ENCODE results near the gene PBX3. TPM values are rescaled to one million over a fixed set of nuclear protein-coding genes. Genes with fewer than 3 reads are reported as not detected.

PBX3 gene
- total RNA-seq, 2 donors from 2014 or later = 71.1 to 91.5 TPM

DNA sequence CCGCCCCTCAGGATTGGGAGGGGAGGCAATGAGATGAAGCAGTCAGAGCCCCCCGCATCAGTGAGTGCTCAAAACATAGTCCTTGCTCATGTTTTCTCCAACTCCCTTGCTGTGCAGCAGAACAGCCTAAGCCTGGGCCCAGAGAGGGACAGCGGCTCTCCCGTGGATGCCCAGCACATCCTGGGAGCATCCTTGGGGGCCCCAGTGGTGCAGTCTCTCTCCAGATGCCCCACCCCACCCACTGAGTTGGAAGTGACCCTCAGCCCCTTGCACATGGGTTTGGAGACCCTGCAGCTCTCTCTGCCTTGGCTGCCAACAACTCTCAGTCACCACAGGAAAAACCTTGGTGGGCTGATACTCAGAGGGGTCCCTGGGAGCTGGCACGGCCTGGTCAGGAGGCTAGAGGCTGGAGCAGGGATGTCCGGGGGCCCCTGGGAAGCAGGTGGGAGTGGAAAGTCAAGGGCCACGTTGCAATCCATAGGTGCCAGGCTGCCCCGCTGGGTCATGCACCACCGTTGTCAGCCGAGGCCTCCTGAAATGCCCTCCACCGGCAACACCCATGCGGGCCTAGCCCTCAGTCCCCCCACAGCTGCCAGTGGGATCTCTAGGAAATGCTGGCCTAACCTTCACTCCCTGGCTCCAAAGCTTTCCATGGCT, 242.5 kb downstream of the PBX3 start:
- TF ChIP-seq, protein P1, sequence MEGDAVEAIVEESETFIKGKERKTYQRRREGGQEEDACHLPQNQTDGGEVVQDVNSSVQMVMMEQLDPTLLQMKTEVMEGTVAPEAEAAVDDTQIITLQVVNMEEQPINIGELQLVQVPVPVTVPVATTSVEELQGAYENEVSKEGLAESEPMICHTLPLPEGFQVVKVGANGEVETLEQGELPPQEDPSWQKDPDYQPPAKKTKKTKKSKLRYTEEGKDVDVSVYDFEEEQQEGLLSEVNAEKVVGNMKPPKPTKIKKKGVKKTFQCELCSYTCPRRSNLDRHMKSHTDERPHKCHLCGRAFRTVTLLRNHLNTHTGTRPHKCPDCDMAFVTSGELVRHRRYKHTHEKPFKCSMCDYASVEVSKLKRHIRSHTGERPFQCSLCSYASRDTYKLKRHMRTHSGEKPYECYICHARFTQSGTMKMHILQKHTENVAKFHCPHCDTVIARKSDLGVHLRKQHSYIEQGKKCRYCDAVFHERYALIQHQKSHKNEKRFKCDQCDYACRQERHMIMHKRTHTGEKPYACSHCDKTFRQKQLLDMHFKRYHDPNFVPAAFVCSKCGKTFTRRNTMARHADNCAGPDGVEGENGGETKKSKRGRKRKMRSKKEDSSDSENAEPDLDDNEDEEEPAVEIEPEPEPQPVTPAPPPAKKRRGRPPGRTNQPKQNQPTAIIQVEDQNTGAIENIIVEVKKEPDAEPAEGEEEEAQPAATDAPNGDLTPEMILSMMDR (IDR thresholded peaks at IDR 0.05) = no peak
- no peak for DNase-seq (ENCODE audit: low spot score)

DNA sequence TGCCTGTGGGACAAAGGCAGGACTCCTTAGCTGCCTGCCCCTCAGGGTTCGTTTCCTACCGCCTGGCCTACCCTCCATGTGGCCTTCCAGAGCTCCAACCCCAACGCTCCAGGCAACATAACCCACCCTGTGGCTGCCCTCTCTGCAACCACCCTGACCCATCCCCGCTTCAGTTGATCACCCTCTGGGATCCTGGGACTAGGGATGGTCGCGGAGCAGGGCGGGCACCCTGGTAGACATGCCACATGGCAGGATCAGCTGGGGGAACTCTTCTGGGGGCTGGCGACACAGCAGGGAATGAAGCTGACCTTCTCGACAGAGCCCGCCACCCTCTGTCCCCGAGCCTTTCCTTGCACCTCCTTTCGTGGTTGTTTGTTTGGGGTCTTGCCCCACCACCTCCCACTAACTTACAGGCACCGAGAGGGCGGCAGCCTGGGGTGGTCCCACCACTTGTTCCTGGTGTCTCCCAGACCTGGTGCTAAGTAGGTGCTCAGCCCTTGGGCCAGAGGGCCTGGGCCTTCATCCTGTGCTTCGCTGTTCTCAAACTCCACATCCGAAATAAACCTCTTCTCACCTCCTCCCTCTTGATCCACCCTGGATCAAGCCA, 243.1 kb downstream of the PBX3 start:
- TF ChIP-seq, protein P1 (IDR thresholded peaks at IDR 0.05) = no peak
- no peak for DNase-seq (ENCODE audit: low spot score)
- no peak overlapping the region for H3K27ac ChIP-seq
- H3K27me3 ChIP-seq = no peaks in the 10 kb centered on the region
- no peak overlapping the region for H3K4me3 ChIP-seq
- no peaks in the 10 kb centered on the region for H3K36me3 ChIP-seq
- H3K4me1 ChIP-seq = no peaks in the 10 kb centered on the region
- H3K9me3 ChIP-seq = no peaks in the 10 kb centered on the region

More for the DNA sequence above, 242.5 kb downstream of the PBX3 start:
- Histone ChIP-seq H3K27ac (no peak overlapping the region), H3K4me1 (no peaks in the 10 kb centered on the region), H3K9me3 (no peaks in the 10 kb centered on the region), H3K27me3 (no peaks in the 10 kb centered on the region), H3K4me3 (no peak overlapping the region), H3K36me3 (no peaks in the 10 kb centered on the region)

DNA sequence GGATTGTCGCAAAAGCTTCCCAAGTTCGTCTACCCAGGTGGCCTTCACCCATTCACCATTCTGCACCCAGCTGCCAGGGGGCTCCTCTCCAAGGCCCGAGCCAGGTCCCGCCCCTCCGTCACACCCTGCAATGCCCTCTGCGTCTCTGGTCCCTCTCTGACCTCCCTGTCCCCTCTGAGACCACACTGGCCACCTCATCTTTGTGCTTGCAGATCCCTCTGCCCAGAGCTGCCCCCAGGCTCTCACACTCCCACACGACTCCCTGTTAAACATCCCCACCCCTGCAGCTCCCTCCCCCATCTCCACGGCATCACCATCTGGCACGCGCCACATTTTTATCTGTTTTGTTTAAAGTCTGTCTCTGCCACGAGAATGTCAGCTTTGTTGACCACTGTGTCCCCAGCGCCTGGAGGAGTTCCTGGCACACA, 243.6 kb downstream of the PBX3 start:
- Histone ChIP-seq H3K36me3 (no peaks in the 10 kb centered on the region), H3K27me3 (no peaks in the 10 kb centered on the region), H3K4me1 (no peaks in the 10 kb centered on the region), H3K27ac (no peak overlapping the region), H3K4me3 (no peak overlapping the region), H3K9me3 (no peaks in the 10 kb centered on the region)
- DNase-seq (ENCODE audit: low spot score) = no peak
- TF ChIP-seq, protein P1 (IDR thresholded peaks at IDR 0.05) = no peak

DNA sequence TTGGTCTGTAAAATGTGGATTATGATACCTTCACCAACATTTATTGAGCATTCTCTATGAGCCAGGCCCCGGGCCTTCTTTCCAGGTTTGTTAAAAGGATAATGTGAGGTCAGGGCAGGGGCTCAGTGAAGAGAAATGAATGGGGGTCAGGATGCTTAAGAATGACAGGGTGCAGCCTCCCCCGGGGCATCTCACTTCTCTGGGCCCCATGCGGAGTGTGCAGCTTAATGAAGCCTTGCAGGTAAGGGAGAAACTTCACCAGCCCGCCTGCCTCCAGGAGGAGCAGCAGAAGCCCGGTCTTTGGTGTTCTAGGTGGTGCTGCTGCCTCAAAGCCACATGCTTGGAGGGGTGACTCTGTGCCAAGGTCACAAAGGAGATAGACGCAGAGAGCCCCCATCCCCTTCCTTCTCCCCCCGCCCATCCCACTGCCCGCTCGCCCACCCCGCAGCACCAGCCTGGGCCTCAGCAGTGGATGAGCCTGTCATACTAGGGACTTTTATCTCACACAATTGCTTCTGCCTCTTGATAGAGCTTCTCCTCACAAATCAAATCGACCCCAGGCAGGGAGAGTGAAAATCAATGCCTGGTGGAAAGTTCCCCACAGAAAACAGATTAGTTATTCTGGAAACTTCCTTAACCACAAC, 244.8 kb downstream of the PBX3 start:
- Histone ChIP-seq H3K4me3 (no peak overlapping the region), H3K4me1 (no peaks in the 10 kb centered on the region), H3K27ac (no peak overlapping the region), H3K27me3 (no peaks in the 10 kb centered on the region), H3K36me3 (no peaks in the 10 kb centered on the region), H3K9me3 (no peaks in the 10 kb centered on the region)
- DNase-seq (ENCODE audit: low spot score) = no peak
- TF ChIP-seq, protein P1 (IDR thresholded peaks at IDR 0.05) = no peak

DNA sequence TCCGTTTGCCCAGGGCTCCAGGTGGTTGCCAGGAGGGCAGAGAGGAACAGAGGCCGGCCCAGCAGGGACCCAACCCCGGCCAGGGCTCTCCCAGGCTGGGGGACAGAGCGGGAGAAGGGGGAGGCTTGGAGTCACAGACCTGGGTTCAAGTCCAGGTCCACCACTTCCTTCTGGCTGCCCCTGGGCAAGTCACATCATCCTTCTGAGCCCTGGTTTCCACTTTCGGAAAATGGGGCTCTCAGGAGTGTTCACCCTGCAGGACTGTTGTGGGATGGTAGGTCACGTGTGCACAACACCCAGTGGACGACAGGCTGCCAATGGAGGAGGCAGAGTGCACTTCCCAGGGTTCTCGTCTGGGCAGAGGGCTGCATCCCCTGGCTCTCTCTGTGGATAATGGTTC, 245.4 kb downstream of the PBX3 start:
- no peak overlapping the region for H3K4me3 ChIP-seq
- no peak for DNase-seq (ENCODE audit: low spot score)
- no peak overlapping the region for H3K27ac ChIP-seq
- H3K4me1 ChIP-seq = no peaks in the 10 kb centered on the region
- no peaks in the 10 kb centered on the region for H3K9me3 ChIP-seq
- H3K36me3 ChIP-seq = no peaks in the 10 kb centered on the region
- TF ChIP-seq, protein P1 (IDR thresholded peaks at IDR 0.05) = no peak
- H3K27me3 ChIP-seq = no peaks in the 10 kb centered on the region
